C4-2B (cell line): ENCODE data around the gene ATP7B.

Experiments used
- CTCF ChIP-seq: fragments of 450-650 bp; conservative IDR thresholded peaks from 2 replicates; pipeline ENCODE4 v1.5.1; 2017; ENCODE audit warnings: mild to moderate bottlenecking
- ZFX ChIP-seq: fragments of 450-650 bp; IDR thresholded peaks from 2 replicates; pipeline ENCODE4 v1.6.1; 2017

GRCh38 chr13:51934461-51935087 is 76.7 kb downstream of the ATP7B start:
- TF ChIP-seq CTCF (no peak), ZFX (no peak)
